ENCODE data around the gene SGK1.
"Not testable (repeated sequence)": the region's sequence is repeated elsewhere in the genome, so short reads cannot be mapped to it uniquely, and the experiment has no call there.

GRCh38 chr6:134204759-134205158 is 113.2 kb downstream of the SGK1 start:
- not testable (repeated sequence) for TF ChIP-seq CTCF (IDR thresholded peaks at IDR 0.05); JUN (CRISPR knock-in tag; IDR thresholded peaks at IDR 0.05); USF2 (CRISPR knock-in tag; IDR thresholded peaks at IDR 0.05); AR (CRISPR knock-in tag; IDR thresholded peaks at IDR 0.05); ZNF416 (CRISPR knock-in tag; IDR thresholded peaks at IDR 0.05); ZBTB21 (CRISPR knock-in tag; IDR thresholded peaks at IDR 0.05; ENCODE audit: borderline replicate concordance); RELA (CRISPR knock-in tag; IDR thresholded peaks at IDR 0.05; ENCODE audit: borderline replicate concordance); ATF2 (CRISPR knock-in tag; IDR thresholded peaks at IDR 0.05; ENCODE audit: borderline replicate concordance, low read depth); HMGA2 (CRISPR knock-in tag; IDR thresholded peaks at IDR 0.05); SP1 (CRISPR knock-in tag; conservative IDR thresholded peaks at IDR 0.05)
- TF ChIP-seq, protein P1, sequence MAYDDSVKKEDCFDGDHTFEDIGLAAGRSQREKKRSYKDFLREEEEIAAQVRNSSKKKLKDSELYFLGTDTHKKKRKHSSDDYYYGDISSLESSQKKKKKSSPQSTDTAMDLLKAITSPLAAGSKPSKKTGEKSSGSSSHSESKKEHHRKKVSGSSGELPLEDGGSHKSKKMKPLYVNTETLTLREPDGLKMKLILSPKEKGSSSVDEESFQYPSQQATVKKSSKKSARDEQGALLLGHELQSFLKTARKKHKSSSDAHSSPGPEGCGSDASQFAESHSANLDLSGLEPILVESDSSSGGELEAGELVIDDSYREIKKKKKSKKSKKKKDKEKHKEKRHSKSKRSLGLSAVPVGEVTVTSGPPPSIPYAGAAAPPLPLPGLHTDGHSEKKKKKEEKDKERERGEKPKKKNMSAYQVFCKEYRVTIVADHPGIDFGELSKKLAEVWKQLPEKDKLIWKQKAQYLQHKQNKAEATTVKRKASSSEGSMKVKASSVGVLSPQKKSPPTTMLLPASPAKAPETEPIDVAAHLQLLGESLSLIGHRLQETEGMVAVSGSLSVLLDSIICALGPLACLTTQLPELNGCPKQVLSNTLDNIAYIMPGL (CRISPR knock-in tag; IDR thresholded peaks at IDR 0.05), result not testable (repeated sequence)
